ENCODE measurements around the gene SYT8.

SYT8 gene

DNA sequence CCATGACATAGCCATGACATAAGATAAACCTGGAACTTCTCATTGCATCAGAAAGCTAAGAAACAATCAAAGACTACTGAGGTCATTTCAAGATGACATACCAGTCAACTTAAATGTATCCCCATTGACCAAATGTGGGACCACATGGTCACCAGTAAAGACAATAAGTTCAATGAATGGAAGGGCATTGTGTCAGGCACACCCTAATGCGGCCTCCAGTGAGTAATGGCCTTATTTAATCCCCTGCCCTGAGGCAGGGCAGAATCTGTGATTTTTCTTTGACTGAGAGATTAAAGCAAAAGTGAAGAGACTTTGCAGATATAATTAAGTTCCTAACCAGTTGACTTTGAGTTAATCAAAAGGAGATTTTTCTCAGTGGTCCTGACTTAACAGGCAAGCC is 17.3 kb upstream of the SYT8 start:
- DNase-seq (ENCODE audit: low read depth): no peak

DNA sequence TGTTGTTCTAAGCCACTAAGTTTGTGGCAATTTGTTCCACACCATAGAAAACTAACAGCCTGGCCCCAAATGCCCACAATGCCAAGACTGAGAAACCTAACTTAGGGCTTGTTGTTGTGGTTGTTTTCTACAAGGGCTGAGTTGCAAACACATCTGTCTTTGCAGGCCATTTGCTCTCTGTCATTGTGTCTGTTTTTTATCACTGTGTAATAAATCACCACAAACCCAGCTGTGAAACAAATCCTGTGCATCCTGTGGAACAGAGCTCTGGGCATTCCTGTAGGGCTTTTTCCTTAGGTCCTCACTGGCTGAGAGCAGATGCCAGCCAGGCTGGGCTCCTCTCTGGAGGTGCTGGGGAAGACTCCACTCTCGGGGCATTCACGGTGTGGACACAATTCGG is 15.7 kb upstream of the SYT8 start:
- DNase-seq (ENCODE audit: low read depth): no peak

DNA sequence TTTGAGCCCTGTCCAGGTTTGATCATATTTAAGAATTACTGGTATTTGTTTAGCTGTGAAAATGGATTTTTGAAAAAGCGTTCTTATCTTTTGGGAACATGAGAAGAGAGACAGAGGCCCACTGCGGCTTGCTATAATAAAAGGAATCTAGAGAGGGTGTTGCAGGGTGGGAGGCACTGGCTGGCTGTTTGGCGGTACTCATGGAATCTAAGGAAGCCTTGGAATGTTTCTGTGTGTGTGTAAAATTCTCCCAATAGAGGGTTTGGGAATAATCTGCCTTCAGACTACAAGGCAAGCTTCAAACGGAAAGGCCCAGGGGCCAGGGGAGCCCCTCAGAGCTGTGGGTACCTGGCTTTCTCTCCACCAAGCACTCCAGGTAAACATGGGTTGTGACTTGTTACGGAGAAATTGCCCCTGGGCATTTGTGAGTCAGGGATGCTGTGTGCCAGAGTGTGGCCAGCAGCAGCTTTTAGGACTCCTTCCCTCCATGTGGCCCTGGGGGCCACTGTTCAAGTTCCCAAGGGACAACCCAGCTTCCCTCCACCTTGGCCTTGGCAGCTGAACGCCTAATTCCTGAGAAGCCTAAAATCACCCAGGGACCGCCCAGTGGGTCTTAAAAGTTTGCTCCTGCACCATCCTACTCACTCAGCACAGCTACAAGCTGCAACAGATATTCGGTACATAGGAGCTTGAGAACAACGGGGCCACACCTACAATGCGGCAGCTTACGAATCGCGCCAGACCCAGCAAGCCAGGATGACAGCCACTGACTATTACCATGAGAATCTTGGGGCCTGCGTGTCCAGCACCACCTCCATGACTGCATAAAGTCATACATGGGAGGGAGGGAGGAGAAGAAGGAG is 14.1 kb upstream of the SYT8 start:
- no peak for DNase-seq (ENCODE audit: low read depth)

DNA sequence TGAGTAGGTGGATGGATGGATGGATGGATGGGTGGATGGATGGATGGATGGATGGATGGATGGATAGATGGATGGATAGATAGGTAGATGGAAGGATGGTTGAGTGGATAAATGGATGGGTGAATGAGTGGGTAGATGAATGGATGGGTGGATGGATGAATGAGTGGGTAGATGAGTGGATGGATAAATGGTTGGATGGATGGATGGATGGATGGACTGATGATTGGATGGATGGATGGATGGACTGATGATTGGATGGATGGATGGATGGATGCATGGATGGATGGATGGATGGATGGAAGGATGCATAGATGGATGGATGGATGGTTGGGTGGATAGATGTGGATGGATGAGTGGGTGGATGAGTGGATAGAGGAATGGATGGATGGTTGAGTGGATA is 13.2 kb upstream of the SYT8 start:
- DNase-seq (ENCODE audit: low read depth): no peak

DNA sequence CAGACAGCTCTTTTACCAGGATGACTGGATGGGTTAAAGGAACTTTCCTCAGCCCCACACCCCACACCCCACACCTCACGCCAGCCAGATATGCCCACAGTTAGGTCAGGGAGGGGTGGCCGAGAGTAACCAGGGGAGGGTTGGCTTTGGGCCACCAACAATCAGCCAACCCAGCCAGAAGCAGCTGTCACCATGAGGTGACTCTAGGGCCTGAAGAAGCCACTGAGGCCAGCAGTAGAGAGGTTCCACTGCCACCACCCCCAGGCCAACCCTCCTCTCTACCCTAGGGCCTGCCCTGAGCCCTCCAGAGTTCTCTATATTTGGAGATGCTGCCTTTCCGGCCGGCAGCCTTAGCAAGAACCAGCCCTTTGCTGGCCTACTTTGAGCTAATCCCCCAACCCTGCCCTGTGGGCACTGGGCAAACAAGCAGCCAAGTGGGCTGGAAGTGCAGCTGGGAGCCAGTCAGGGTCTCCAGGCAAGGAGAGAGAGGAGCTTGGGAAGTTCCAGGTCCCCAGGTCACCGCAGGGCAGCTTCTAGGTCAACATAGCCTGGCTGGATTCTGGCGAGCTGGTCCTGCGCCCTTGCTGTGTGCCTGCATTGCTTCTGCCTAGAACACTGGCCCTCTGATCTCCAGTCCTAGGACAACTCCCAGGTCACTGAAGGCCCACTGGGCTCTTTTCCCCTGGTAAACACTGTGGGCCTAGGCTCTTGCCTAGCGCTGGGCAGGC is 12.0 kb upstream of the SYT8 start:
- no peak for DNase-seq (ENCODE audit: low read depth)

DNA sequence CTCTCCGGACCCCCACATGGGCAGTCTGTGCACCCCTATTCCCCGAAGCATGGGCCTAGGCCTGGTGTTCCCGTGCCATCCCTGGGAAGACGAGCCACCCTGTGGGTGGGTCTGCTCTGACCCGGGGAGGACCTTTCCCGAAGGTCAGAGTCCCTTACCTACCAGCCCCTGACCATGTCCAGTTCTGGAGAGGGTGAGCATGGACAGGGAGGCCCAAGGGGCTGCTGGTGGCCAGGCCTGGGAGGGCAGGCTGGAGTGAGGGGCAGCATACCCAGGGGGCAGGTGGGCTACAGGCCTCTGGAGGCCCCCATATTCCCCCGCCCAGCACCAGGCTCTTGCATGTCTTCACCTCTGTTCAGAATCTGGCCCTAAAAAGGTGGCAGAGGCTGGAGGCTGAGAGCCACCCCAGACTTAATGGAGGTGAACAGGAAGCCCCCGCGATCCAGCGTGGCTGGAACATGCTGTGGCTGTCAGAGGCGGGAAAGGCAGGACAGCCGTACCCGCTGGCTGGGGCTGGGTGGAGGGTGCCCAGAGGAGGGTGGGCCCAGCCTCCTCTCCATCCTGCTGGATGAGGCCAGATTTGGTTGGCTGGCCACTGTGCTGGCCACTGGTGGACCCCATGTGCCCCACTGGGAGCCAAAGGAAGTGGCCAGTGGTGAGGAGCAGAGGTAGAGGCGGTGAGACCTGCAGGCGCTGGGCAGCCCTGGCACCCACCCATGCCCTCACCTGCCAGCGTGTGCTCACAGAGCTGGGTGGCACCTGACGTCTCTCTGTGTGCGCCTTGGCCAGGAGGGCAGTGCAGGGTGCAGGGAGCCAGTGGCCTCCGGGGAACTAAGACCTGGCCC is 11.2 kb upstream of the SYT8 start:
- no peak for DNase-seq (ENCODE audit: low read depth)

DNA sequence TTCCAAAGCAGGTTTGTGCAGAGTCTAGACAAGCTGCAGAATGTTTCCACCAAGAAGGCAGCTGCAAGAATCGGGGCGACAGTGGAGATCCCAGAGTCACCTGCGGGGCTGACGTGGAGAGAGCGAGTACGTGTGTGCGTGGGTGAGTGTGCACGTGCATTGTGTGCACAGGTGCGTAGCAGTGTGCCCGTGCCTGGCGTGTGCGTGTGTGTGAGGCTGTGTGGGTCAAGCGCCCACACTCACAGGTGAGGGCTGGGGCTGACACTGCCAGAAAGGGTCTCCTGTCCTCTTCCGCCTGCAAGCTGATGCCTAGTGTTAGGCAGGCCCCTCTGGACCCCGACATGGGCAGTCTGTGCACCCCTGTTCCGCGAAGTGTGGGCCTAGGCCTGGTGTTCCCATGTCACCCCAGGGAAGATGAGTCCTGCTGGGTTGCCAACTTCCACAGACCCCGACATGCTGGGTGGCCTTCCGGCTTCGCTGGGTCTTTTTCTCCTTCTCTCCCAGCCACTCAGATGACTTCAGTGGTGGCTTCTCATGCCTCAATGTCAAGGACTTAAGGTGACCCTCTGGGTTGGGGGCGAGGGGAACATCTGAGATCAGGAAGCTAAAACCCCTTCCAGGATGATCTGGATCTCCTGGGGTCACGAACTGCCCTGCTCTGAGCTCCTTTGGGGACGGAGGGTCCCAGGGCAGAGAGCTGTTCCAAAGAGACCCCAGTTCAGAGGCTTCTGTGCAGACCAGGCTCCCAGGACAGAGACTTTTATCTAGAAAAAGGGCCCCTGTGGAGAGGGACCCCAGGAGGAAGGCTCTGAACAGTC is 10.4 kb upstream of the SYT8 start:
- DNase-seq (ENCODE audit: low read depth): no peak

DNA sequence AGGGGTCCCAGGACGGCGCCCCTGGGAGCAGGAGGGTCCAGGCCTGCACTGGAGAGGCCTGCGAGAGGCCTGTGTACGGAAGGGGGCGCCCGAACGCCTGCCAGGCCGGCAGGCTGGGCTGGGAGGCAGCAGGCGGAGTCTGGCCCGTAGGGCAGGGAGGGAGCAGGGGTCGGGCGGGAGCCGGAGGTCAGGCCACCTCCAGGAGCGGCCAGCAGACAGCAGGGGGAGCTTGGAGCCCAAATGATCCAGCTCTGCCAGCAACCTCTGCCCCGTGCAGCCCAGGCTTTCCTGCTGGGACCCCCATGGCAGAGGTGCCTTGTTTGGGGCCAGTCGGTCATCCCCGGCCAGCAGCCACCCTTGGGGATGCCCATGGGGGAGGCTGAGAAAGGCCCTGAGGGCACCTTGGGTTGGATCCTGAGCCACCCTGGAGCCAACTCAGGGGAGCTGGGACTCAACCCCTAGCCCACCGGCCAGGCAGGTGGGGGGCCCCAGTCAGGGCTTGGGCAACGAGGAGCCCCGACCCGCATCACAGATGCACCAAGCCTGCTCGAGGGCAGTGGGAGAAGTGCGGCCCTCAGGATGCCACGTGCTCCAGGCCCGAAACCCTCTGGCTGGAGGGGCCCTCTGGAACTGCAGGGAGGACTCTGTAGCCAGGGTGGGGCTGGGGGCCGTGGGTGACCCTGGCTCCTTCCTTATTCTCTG is 9.6 kb upstream of the SYT8 start:
- no peak for DNase-seq (ENCODE audit: low read depth)

DNA sequence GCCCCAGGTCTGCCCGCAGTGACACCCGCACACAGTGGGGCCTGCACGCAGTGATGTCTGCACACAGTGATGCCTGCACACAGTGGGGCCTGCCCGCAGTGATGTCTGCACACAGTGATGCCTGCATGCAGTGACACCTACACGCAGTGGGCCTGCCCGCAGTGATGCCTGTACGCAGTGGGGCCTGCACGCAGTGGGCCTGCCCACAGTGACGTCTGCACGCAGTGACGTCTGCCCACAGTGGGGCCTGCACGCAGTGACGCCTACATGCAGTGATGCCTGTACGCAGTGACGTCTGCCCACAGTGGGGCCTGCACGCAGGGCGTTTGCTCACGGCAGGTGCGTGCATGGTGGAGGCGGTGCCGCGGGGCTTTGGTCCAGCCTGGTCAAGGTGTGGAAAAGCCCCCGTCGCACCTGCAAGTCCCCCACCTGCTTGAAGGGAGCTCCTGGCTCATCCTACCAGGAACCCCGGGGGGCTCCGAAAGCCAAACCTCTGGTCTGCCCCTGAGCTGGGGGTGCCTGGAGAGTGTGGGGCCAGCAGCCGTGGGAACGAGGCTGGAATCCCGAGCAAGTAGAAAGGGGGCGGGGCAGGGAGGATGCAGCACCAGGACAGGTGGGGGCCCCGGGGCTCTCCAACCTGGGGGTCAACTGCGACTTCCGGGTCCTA is 8.9 kb upstream of the SYT8 start:
- DNase-seq (ENCODE audit: low read depth): no peak

DNA sequence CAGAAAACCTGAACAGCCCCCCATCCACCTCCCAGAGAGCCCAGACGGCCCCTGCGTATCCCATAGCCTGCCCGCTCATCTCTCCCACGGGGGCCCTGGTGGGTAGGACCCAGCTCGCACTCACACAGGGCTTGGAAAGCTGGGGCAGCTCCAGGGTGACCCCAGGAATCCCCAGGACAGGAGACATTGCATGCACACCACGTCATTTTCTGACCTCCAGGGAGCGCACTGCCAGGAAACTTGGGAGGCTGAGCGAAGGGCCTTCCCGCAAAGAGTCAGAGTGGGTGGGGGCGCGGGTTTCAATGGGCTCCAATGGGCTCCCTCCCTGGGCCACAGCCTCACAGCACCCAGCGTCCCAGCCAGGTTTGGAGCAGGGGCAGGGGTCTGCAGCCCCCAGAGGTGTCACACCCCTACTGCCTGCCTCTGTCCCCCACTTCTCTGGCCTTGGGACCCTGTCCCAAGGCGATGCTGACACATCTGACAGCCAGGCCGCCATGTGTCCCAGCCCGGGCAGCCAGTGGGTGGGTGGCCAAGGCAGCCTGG is 8.2 kb upstream of the SYT8 start:
- no peak for DNase-seq (ENCODE audit: low read depth)

DNA sequence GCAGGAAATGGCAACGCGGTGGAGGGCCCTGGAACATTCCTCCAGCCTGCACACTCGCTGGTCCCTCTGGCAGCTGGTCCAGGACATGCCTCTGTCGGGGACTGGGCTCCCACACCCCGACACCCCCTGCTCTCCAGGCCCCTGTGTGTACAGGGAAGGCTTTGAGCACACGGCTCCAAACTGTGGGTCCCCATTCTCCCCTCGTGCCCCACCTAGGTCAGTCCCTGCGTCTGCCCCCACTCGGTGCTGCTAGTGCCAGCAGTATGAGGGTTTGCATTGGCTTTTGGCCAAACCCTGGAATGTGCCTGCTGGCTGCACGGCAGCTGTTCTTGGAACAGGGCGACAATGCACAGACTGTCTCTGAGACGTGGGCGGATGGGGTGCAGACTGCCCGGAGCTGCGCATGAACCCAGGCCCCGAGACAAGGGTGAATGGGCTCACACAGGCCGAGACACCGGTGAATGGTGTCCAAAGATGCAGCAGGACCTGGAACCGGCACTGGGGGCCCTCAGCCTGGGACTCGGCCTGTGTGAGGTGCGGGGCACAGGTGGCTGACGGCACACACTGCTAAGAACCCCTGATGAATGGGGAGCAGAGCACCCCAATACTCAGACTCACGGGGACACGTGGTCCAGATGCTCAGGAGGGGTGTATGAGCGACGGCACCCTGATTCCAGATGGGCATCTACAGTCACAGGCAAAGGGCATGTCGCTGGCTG is 7.5 kb upstream of the SYT8 start:
- no peak for DNase-seq (ENCODE audit: low read depth)

DNA sequence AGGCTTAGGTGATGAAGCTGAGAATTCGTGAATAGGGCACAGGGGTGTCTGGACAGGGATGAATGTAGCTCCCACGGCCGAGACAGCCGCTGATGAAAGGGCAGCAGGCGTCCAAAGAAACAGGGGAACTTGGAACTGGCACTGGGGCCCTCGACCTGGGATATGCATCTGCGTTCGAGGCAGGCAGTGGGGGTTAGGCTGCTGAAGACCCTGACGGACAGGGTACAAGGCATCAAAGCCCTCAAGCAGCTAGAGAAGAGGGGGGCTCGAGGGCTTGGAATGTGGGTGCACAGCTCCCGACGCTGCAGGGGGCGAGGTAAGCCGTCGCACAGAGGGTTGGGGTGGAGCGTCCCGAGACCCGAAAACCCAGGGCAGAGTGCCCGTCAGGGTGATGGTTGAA is 6.9 kb upstream of the SYT8 start:
- DNase-seq (ENCODE audit: low read depth): no peak

DNA sequence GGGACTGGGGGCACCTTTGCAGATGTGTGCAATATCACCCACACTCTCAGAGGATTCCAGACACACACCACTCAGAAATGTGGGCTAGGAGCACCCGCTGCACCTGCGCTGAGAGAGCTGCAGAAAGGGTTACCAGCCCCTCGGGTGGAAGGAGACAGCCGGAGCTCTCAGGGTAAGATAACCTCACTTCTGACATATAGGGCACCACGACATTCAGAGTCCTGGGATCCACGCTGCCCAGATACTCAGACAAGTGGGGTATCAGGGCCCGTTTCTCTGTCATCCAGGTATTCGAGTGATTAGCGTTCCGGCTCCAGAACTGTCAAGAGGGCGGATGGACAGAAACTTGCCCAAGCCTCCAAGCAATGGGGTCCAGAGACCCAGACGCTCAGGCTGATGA is 6.2 kb upstream of the SYT8 start:
- no peak for DNase-seq (ENCODE audit: low read depth)

DNA sequence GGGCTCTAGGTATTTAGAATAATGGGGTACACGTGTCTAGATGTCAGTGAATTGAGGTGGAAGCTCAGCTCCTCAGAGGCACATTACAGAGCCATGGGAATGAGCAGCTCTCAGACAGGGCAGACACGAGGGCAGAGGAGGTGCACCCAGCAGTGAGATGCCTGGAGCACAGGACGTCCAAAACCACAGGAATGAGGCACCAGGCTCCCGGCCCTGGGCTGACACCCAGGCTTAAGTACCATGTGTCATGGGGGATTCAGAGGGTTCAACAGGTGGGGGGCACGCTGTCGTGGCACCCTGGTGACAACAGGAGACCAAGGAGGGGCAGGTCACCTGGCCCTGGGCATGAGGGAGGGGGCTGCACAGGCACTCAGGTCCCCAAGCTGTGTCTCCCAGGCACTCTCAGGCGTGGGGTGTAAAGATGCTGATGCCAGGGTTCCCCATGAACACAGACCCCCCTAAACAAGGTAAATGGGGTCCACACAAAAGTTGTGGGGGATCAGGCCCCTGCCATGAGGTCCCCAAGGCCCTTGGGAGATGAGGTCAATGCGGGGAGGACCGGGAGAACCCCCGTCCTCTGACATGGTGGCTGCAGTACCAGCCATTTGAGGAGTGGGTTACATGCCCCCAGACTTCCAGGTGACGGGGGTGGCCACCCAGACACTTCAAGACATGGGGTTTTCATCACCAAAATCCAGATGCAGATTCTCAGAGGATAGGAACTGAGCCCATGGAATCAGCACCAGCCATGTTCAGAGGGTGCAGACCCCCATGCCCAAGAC is 5.6 kb upstream of the SYT8 start:
- no peak for DNase-seq (ENCODE audit: low read depth)

DNA sequence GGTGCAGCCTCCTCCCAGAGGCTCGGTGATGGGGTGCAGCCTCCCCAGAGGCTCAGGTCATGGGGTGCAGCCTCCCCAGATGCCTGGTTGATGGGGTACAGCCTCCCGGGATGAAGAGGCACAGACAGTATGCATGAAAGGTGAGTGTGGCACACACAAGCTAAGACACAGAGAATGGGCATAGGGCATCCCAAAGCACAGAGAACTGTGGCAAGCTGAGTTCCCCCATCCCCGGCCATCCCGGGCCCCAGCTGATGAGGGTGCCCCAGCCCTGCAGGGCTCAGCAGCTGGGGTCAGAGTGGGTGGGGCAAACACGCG is 4.8 kb upstream of the SYT8 start:
- no peak for DNase-seq (ENCODE audit: low read depth)

DNA sequence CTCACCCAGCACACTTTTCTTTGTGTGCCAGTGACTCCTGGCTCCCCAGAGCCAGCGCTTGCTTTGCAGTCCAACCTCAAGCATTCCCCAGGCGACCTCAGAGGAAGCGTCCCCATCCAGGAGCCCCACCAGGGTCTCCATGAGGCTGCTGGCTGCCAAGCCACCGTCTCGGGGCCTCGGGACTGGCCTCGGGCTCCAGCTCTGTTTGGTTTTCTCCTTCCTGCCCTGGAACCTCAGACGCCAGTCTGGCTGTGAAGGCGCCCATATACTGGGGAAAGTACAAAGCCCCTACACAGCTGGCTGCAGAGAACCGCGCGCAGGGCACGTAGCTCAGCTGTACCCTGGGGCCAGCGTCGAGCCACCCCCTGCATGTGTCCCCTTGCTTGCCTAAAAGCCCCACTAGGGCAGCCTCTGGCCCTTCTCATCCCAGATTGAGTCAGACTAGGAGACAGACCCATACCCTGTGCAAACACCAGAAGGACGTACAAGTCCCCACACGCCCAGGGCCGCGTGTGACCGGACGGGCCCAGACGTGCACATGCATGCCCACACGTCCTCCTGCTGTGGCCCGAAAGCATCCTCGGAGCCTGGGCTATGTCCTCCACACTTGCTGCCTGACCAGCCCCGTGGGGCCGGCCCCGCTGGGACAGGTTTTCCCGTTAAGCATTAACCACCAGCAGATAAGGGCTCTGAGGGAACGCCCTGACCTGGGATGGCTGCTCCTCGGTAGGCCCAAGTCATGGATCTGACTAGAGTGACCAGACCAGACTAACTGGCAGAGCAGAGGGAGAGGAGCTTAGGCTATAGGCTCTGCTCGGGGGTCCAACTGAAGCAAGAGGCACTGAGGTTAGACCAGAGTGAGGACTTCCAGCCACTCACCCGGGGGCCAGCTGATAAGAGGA is 4.2 kb upstream of the SYT8 start:
- no peak for DNase-seq (ENCODE audit: low read depth)

DNA sequence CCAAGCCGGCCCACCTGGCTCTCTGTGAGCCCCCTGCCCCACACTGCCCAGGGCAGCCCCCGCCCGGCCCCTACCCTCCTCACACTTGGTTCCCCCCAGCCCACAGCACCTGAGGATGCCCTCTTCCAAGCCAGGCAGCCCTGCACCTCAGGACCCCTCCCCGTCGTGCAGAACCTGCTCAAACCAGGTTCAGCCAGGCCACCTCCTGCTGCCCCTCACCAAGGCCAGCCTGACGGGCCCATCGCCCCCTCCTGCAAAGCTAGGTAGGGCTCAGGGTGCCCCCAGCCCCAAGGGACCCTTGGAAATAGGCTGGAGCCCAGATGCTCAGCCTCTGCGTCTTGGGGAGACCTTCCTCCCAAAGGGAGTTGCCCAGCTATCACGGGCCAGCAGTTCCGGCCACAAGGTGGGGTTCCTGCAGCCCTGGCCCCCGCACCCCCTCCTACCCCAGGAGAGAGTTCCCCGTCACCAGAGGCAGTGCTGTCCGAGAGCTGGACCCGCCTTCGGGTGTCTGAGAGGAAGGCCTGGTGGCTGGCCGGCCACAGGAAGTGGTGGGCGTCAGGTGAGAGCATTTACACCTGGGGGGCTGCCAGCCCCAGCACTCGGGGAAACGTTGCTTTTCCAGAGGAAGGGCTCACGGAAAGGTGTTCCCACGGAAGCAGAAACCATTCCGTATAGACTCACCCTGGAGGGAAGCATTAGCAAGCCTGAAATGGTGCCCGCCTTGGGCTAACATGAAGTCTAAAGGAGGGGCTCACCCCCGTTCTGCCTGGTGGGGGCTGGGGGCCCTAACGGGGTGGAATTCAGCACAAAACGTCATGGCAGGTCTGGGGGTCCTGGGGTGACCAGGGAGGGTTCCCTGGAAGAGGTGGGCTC is 3.2 kb upstream of the SYT8 start:
- no peak for DNase-seq (ENCODE audit: low read depth)
